ENCODE results near the gene NSF.

NSF gene

DNA sequence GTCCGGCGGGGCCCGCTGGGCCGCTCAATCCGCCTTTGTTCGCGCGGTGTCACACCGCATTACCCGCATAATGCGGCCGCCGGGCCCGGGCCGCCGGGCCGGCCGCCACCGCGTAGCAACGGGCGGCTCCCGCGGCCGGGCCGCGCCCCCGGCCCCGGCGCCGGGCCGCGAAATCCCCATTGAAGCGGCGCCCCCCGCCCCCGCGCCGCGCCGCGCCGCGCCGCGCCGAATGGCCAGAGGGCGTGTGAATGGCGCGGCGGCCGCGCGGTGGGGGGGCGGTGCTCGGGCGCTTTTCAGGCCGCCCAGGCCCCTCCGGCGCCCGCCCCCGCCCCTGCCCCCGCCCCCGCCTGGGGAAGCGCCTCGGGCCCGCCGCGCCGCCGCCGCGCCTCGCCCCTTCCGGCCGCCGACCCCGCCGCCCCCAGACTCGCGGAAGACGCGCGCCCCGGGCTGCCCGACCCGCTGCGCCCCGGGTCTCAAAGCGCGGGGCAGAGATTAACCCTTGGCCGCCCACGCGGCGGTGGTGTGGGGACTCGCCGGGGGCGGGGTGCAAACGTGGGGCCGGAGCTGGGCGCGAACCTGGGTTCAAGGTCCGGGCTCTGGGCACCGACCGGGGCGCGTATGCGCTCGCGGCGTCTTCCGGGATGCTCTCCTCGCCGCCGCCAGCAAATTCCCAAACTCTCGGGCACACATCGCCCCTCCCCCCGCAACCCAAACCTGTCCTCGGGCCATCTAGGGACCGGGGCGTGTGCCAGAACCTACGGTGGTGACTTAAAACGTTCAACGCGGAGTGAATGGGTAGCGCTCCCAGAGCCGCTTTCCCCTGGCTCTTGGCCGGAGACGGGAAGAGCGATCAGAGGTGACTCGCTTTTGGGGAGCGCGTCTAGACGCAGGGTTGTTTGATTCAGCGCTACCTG is 181.3 kb downstream of the NSF start:
- H3K4me1 ChIP-seq (ENCODE audit: control insufficient read depth in 1 of 2, insufficient read depth in 2 of 2, low read length in 2 of 2), result peaks cover 0 to 6% of the 10 kb centered on the region in 2 donors
- H3K4me3 ChIP-seq (ENCODE audit: low read depth in 1 of 2, low read length in 2 of 2), result peak overlapping the region; percentile 37 to 66
- peaks cover 4% of the 10 kb centered on the region for H3K27me3 ChIP-seq (ENCODE audit: low read depth, low read length)
- no peaks in the 10 kb centered on the region for H3K36me3 ChIP-seq (ENCODE audit: control insufficient read depth in 1 of 2, insufficient read depth in 2 of 2, low read length in 2 of 2)
- no peak overlapping the region for H3K27ac ChIP-seq (ENCODE audit: low read length)
- H3K9me3 ChIP-seq (ENCODE audit: control insufficient read depth in 1 of 2, low read length in 2 of 2), result no peaks in the 10 kb centered on the region

DNA sequence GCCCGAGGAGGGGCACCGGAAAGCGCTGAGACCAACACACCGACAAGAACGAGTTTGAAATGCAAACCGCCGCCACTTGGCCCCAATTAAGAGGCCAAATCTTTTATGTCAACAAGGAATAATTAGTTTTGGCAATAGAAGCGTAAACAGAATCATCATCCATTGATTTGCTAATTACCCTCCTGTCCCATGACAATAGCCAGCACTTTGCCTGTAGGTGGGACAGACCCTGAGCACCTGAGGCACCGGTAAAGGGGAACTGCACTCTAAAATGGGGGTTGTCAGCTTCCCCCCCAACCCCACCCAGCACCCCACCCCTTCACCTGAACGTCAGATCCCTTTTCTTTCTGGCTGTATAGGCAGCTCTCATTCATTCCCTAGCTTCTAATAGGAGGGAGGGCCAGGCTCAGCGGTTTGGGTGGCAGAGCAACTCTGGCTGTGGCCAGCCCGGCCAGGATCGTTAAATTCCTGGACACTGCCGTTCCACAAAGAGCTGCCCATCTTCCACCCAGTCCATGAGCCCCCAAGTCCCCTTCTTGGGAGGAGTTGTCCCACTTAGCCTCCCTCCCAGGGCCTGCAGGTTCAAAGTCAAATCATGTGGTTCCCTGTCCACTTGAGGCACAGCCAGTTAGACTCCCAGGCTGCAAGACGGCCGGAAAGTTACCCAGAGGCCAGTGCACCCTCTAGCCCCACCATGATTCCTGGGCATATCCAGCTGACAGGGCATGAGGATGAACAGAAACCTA is 182.2 kb downstream of the NSF start:
- H3K4me1 ChIP-seq (ENCODE audit: control insufficient read depth in 1 of 2, insufficient read depth in 2 of 2, low read length in 2 of 2), result peaks cover 0 to 6% of the 10 kb centered on the region in 2 donors
- H3K27me3 ChIP-seq (ENCODE audit: low read depth, low read length), result peaks cover 4% of the 10 kb centered on the region
- no peak overlapping the region for H3K27ac ChIP-seq (ENCODE audit: low read length)
- no peaks in the 10 kb centered on the region for H3K36me3 ChIP-seq (ENCODE audit: control insufficient read depth in 1 of 2, insufficient read depth in 2 of 2, low read length in 2 of 2)
- peak overlapping the region; percentile 37 to 66 for H3K4me3 ChIP-seq (ENCODE audit: low read depth in 1 of 2, low read length in 2 of 2)
- no peaks in the 10 kb centered on the region for H3K9me3 ChIP-seq (ENCODE audit: control insufficient read depth in 1 of 2, low read length in 2 of 2)

DNA sequence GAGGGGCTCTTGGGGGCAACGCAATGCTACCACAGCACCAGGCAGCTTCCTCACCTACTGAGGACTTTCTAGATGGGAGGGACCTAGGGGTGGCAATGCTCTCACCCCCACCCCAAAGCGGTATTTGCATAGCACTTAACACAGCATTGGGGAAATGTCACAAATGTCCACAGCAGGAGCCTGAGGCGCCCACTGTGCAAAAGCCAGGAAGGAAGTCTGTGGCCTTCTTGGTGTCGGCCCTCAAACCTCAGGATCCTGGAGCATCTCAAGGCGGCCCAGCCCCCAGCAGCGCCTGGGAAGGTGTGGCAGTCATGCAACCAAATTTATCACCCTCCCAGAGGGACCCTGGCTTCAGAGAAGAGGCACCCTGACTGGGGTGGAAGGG is 182.7 kb downstream of the NSF start:
- Histone ChIP-seq H3K36me3 (ENCODE audit: control insufficient read depth in 1 of 2, insufficient read depth in 2 of 2, low read length in 2 of 2) (no peaks in the 10 kb centered on the region), H3K27me3 (ENCODE audit: low read depth, low read length) (peaks cover 4% of the 10 kb centered on the region), H3K4me1 (ENCODE audit: control insufficient read depth in 1 of 2, insufficient read depth in 2 of 2, low read length in 2 of 2) (peaks cover 0 to 6% of the 10 kb centered on the region in 2 donors), H3K9me3 (ENCODE audit: control insufficient read depth in 1 of 2, low read length in 2 of 2) (no peaks in the 10 kb centered on the region), H3K4me3 (ENCODE audit: low read depth in 1 of 2, low read length in 2 of 2) (no peak overlapping the region), H3K27ac (ENCODE audit: low read length) (no peak overlapping the region)

DNA sequence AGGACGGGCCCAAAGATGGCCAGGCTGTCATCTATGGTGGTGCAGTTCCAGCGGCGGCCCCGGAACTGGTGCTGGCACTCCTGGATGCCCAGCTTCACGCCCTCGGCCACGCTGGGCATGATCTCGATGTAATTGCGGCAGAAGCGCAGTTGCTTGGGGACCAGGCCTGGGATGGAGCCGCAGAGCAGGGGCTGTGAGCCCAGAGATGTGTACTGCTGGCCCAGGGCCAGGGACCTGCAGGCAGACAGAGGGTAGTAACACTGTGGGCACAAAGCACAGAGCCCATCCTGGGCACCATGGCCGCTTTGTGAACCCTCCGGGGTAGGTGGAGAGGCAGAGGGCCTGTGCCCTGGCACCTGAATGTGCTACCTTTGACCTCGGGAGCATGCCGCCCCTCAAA is 183.2 kb downstream of the NSF start:
- H3K27ac ChIP-seq (ENCODE audit: low read length), result no peak overlapping the region
- peaks cover 0 to 6% of the 10 kb centered on the region in 2 donors for H3K4me1 ChIP-seq (ENCODE audit: control insufficient read depth in 1 of 2, insufficient read depth in 2 of 2, low read length in 2 of 2)
- no peaks in the 10 kb centered on the region for H3K36me3 ChIP-seq (ENCODE audit: control insufficient read depth in 1 of 2, insufficient read depth in 2 of 2, low read length in 2 of 2)
- no peak overlapping the region for H3K4me3 ChIP-seq (ENCODE audit: low read depth in 1 of 2, low read length in 2 of 2)
- H3K9me3 ChIP-seq (ENCODE audit: control insufficient read depth in 1 of 2, low read length in 2 of 2), result no peaks in the 10 kb centered on the region
- H3K27me3 ChIP-seq (ENCODE audit: low read depth, low read length), result peaks cover 4% of the 10 kb centered on the region

DNA sequence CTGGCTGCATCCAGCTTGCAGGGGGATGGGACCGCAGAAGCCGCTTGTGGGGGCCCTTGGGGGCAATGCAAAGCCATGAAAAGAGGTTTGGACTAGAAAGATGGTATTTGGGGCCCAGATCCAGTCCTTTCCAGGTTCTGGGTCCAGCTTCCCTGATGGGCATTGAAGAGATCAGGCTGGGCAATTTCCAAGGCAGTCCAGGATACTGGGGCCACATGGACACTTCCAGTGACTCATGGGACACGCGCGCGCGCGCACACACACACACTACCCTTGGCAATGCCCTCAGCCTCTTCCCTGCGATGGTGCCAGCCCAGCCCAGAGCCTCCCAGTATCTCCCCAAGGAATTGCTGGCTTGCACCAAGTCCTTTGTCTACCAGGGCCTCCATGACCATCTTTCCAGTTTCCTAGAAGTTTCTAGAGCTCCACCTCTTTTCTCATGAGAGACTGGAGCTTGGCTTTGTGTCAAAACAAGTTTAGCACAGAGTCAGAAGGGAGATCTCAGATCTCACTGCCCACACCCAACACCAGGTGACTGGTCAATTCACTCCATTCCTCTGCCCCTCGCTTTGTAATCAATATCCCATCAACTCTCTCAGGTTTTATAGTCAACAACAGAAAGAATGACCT is 183.8 kb downstream of the NSF start:
- H3K27me3 ChIP-seq (ENCODE audit: low read depth, low read length), result peaks cover 4% of the 10 kb centered on the region
- H3K9me3 ChIP-seq (ENCODE audit: control insufficient read depth in 1 of 2, low read length in 2 of 2), result no peaks in the 10 kb centered on the region
- H3K4me3 ChIP-seq (ENCODE audit: low read depth in 1 of 2, low read length in 2 of 2), result no peak overlapping the region
- no peak overlapping the region for H3K27ac ChIP-seq (ENCODE audit: low read length)
- no peaks in the 10 kb centered on the region for H3K36me3 ChIP-seq (ENCODE audit: control insufficient read depth in 1 of 2, insufficient read depth in 2 of 2, low read length in 2 of 2)
- peaks cover 0 to 6% of the 10 kb centered on the region in 2 donors for H3K4me1 ChIP-seq (ENCODE audit: control insufficient read depth in 1 of 2, insufficient read depth in 2 of 2, low read length in 2 of 2)

DNA sequence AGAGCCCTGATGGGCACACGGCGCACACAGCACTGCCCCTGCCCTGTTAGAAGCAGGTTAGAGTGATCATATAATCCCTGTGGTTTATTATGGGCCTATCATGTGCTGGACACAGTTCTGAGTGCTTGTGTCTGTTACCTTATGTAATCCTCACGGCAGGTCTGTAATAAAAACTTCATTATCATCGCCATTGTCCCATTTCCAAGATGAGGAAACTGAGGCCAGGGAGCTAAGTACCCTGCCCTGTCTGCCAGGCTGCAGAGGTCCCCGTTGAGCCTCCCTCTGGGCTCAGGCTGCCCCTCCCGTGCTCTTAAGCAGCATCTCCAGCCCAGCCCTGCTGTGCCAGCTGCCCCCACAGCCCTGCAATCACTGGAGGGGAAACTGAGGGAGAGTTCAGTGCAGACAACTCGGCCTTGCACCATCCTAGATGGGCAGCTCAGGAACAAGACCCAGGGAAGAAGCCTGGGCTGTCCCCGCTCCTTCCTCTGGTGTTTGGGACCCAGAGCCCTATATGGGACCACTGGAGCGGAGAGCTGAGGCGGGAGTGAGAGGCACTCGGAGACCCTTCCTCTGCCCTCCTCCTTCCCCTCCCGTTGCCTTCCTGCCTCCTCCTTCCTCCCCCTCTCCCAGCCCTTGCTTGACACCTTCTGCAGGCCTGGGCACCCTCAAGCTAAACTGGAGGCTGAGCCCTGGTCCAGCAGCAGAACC is 186.0 kb downstream of the NSF start:
- no peak overlapping the region for H3K4me3 ChIP-seq (ENCODE audit: low read depth in 1 of 2, low read length in 2 of 2)
- H3K4me1 ChIP-seq (ENCODE audit: control insufficient read depth in 1 of 2, insufficient read depth in 2 of 2, low read length in 2 of 2), result no peaks in the 10 kb centered on the region
- H3K27me3 ChIP-seq (ENCODE audit: low read depth, low read length), result no peaks in the 10 kb centered on the region
- no peaks in the 10 kb centered on the region for H3K9me3 ChIP-seq (ENCODE audit: control insufficient read depth in 1 of 2, low read length in 2 of 2)
- no peaks in the 10 kb centered on the region for H3K36me3 ChIP-seq (ENCODE audit: control insufficient read depth in 1 of 2, insufficient read depth in 2 of 2, low read length in 2 of 2)
- no peak overlapping the region for H3K27ac ChIP-seq (ENCODE audit: low read length)

DNA sequence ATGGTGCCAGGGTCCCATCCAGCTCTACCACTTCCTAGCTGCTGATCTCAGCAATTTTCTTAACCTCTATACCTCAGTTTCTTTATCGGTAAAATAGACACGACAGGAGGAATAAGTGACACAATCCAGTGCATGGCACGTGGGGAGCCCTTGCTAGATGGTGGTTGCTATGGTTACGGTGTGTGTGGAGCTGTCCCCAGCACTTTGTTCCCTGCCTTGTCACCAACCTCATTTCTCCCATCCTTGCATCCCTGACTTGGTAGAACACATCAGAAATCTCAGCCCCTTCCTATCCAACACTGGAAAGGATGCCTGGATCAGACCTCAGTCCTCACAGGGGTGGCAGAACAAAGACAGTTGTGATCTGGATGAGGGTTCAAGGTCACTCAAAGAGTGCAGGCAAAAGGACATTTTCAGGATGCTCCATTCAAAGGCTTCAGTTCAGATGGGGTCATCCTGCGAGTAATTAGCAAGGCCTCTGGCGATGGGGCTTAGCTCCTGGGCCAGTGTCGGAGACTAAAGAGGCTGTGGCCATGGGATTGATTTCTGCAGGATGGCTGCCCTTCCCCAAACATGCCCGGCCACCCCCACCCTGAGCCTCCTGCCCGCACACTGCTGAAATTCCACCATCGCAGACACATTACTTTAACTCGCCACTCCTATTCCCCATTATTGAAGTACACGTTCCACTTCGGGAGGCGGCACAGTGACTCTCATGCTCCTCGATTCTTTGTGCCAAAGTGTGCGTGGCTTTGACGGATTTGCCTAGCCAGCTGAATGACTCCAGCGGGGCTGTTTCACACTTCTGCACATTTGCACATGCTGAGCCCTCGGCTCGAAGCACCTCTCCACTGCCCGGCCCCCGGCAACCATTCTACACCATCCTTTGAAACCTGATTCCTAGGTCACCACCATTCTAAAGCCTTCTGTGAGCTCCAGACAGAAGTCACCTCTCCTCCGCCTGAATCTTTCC is 187.8 kb downstream of the NSF start:
- H3K27me3 ChIP-seq (ENCODE audit: low read depth, low read length), result no peaks in the 10 kb centered on the region
- H3K4me1 ChIP-seq (ENCODE audit: control insufficient read depth in 1 of 2, insufficient read depth in 2 of 2, low read length in 2 of 2), result no peaks in the 10 kb centered on the region
- H3K36me3 ChIP-seq (ENCODE audit: control insufficient read depth in 1 of 2, insufficient read depth in 2 of 2, low read length in 2 of 2), result no peaks in the 10 kb centered on the region
- no peak overlapping the region for H3K4me3 ChIP-seq (ENCODE audit: low read depth in 1 of 2, low read length in 2 of 2)
- H3K9me3 ChIP-seq (ENCODE audit: control insufficient read depth in 1 of 2, low read length in 2 of 2), result no peaks in the 10 kb centered on the region
- no peak overlapping the region for H3K27ac ChIP-seq (ENCODE audit: low read length)

DNA sequence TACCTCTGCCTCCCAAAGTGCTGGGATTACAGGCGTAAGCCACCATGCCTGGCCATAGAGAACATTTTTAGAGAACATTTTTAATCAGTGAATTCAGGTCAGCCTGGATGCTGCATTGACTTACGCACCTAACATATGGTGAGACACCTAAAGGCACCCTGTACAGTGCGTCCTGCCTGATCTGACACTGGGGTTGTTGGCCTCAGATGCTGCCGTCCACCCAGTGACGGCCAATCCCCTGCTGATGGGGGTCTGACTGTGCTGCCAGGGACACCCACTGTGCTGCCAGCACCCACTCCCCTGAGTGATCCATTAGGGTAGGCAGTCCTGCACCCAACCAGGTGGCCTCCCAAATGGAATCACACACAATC is 189.5 kb downstream of the NSF start:
- Histone ChIP-seq H3K9me3 (ENCODE audit: control insufficient read depth in 1 of 2, low read length in 2 of 2) (no peaks in the 10 kb centered on the region), H3K4me3 (ENCODE audit: low read depth in 1 of 2, low read length in 2 of 2) (no peak overlapping the region), H3K4me1 (ENCODE audit: control insufficient read depth in 1 of 2, insufficient read depth in 2 of 2, low read length in 2 of 2) (no peaks in the 10 kb centered on the region), H3K27ac (ENCODE audit: low read length) (no peak overlapping the region), H3K27me3 (ENCODE audit: low read depth, low read length) (no peaks in the 10 kb centered on the region), H3K36me3 (ENCODE audit: control insufficient read depth in 1 of 2, insufficient read depth in 2 of 2, low read length in 2 of 2) (no peaks in the 10 kb centered on the region)

DNA sequence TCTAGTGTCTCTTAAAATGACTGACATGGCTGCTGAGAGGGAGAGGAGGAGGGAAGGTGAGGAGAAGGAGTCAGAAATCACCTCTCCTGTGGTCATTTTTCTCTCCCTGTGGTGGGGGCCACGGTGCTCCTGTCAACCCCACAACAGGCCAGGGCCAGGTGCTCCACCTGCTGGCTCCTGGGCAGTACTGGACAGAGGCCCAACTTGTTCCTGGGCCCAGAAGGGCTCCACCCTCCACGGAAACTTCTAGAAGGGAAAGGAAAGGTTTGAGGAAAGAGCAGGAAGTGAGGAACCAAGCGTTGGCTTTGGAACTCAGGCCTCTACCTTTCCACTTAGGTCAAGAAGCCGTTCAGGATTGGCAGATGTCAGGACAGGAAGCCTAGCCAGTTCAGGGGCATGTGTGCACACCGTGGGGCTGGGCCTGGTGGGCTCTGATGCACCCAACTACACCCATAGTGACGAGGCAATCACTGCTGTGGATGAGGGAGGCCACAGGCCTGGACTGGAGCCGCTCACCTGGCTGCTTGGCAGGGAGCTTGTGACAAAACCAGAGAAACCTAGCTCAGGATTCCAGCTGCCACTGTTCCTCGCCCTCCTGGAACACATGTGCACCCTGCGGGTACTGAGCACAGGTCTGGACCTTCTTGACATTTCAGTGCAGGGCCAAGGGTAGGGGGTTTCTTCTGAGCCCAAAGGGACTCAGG is 191.9 kb downstream of the NSF start:
- no peaks in the 10 kb centered on the region for H3K9me3 ChIP-seq (ENCODE audit: control insufficient read depth in 1 of 2, low read length in 2 of 2)
- H3K27me3 ChIP-seq (ENCODE audit: low read depth, low read length), result no peaks in the 10 kb centered on the region
- H3K4me1 ChIP-seq (ENCODE audit: control insufficient read depth in 1 of 2, insufficient read depth in 2 of 2, low read length in 2 of 2), result no peaks in the 10 kb centered on the region
- H3K36me3 ChIP-seq (ENCODE audit: control insufficient read depth in 1 of 2, insufficient read depth in 2 of 2, low read length in 2 of 2), result no peaks in the 10 kb centered on the region
- H3K27ac ChIP-seq (ENCODE audit: low read length), result no peak overlapping the region
- H3K4me3 ChIP-seq (ENCODE audit: low read depth in 1 of 2, low read length in 2 of 2), result no peak overlapping the region

Data from muscle layer of duodenum (tissue), 2 donors.